ENCODE data around the gene CLDN4. TPM values are rescaled to one million over a fixed set of nuclear protein-coding genes. Genes with fewer than 3 reads are reported as not detected.

Gene CLDN4
- polyA plus RNA-seq, 1 of the 3 experiments (the other 2 are of a cell fraction), result 5.9 TPM

DNA sequence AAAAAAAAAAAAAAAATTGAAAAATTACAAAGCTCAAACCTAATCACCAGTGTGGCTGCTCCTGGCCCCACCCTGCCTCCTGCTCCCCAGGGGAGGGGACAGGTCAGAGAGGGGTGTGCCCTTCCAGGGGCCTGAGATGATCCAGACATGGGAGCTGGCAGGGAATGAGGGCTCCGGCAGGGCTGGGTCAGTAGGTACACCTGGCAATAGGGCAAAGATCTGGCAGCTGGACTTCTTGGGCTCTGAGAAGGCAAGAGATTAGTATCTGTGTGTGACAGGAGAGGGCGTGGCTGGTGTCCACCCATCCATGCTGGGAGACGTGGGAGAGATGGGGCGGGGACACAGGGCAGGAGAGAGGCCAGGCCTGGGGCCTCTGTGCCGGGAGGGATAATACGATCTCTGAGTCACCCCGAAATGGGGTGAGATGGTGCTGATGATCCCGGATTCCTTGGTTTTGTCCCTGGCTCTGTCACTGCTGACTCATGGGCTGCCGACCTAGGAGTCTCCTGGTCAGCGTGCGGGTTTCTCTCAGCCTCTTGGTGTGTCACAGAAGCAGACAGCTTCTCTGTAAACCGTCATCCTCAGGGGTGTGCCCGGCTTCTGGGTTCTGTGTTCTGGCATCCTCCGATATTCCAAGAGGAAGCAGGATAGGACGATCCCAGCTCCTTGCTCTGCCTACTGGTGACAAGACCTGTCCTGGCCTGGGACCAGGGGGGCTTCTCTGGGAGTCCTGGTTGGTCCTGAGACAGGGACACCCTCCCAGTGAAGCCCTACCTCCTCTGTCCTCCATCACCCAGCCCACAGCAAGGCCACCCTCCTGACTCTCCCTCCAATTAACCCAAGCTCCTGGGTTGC, 8.2 kb upstream of the CLDN4 start (continued):
- TF ChIP-seq EZH2phosphoT487 (IDR thresholded peaks at IDR 0.05; ENCODE audit: borderline replicate concordance, low read depth) (no peak), YY1 (IDR thresholded peaks at IDR 0.05; ENCODE audit: low read depth) (no peak), POLR2AphosphoS5 (IDR thresholded peaks at IDR 0.05; ENCODE audit: low read depth, low read length) (peak; percentile 84; the same call in 1 of the 2 replicates), RAD21 (IDR thresholded peaks at IDR 0.05; ENCODE audit: low read length) (no peak), RXRA (IDR thresholded peaks at IDR 0.05; ENCODE audit: borderline replicate concordance, low read depth) (peak; percentile 96; the same call in 1 of the 2 replicates), FOXM1 (IDR thresholded peaks at IDR 0.05; ENCODE audit: low read depth) (peak; percentile 78; the same call in 1 of the 2 replicates), RFX5 (IDR thresholded peaks at IDR 0.05; ENCODE audit: low read length) (no peak)
- TF ChIP-seq, protein P1, sequence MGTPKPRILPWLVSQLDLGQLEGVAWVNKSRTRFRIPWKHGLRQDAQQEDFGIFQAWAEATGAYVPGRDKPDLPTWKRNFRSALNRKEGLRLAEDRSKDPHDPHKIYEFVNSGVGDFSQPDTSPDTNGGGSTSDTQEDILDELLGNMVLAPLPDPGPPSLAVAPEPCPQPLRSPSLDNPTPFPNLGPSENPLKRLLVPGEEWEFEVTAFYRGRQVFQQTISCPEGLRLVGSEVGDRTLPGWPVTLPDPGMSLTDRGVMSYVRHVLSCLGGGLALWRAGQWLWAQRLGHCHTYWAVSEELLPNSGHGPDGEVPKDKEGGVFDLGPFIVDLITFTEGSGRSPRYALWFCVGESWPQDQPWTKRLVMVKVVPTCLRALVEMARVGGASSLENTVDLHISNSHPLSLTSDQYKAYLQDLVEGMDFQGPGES (IDR thresholded peaks at IDR 0.05; ENCODE audit: low read depth, low read length), result no peak
- TF ChIP-seq, protein P2, sequence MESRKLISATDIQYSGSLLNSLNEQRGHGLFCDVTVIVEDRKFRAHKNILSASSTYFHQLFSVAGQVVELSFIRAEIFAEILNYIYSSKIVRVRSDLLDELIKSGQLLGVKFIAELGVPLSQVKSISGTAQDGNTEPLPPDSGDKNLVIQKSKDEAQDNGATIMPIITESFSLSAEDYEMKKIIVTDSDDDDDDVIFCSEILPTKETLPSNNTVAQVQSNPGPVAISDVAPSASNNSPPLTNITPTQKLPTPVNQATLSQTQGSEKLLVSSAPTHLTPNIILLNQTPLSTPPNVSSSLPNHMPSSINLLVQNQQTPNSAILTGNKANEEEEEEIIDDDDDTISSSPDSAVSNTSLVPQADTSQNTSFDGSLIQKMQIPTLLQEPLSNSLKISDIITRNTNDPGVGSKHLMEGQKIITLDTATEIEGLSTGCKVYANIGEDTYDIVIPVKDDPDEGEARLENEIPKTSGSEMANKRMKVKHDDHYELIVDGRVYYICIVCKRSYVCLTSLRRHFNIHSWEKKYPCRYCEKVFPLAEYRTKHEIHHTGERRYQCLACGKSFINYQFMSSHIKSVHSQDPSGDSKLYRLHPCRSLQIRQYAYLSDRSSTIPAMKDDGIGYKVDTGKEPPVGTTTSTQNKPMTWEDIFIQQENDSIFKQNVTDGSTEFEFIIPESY (IDR thresholded peaks at IDR 0.05; ENCODE audit: borderline replicate concordance, low read depth), result peak; percentile 85

DNA sequence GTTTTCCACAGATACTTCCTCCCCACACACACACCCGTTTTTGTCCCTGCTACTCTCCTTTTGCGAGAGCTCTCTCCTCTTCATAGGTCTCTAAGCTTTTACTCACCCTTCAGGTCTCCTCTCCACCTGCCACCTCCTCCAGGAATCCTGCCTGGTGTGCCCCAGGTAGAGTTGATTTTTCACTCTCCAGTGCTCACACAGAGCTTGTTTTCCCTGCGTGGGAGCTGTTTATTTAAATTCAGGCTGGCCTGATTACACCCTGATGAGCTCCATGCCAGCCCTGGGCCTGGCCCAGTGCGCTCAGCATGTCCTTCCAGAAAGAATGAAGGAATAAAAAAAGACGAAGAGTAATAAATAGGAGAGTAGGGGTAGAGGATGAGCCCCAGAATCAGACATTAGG, 7.5 kb upstream of the CLDN4 start:
- Histone ChIP-seq H3K4me2 (peak overlapping the region; percentile 65), H3K36me3 (replicated peaks in 1 of 2; ENCODE audit: control insufficient read depth in 1 of 2, insufficient read depth in 2 of 2, low read length in 1 of 2) (no peaks in the 10 kb centered on the region), H3K4me1 (ENCODE audit: control insufficient read depth in 1 of 2, insufficient read depth in 2 of 2, low read depth in 1 of 2, low read length in 1 of 2) (peaks cover 12 to 29% of the 10 kb centered on the region in 2 experiments), H3F3A (replicated peaks; ENCODE audit: insufficient read depth) (peaks cover 35% of the 10 kb centered on the region), H3K79me2 (ENCODE audit: insufficient read depth) (no peaks in the 10 kb centered on the region), H4K20me1 (ENCODE audit: insufficient read depth) (no peaks in the 10 kb centered on the region), H3K27ac (ENCODE audit: low read depth in 2 of 2, low read length in 1 of 2) (peak overlapping the region in 1 of 2 experiments; percentile 93; a peak in 2 of 4 replicates), H2AFZ (ENCODE audit: low read depth) (peak overlapping the region; percentile 20), H3K9ac (peak overlapping the region; percentile 55; the same call in 1 of the 2 replicates), H3K27me3 (ENCODE audit: insufficient read depth) (no peaks in the 10 kb centered on the region), H3K9me2 (no peaks in the 10 kb centered on the region), H3K4me3 (ENCODE audit: low read depth in 2 of 2, low read length in 1 of 2) (no peak overlapping the region), H3K9me3 (no peaks in the 10 kb centered on the region)
- no peak for DNase-seq
- CTCF ChIA-PET, result interaction anchor here (1.3 to 5.7 kb wide), 6 partner anchors 11 to 89 kb away, joined by 3 to 36 read pairs (median 6); partner anchors contain the start of gene ABHD11
- TF ChIP-seq FOXM1 (IDR thresholded peaks at IDR 0.05; ENCODE audit: low read depth), result no peak
- no peak for TF ChIP-seq RXRA (IDR thresholded peaks at IDR 0.05; ENCODE audit: borderline replicate concordance, low read depth)
- no peak for TF ChIP-seq RFX5 (IDR thresholded peaks at IDR 0.05; ENCODE audit: low read length)
- TF ChIP-seq, protein P3, sequence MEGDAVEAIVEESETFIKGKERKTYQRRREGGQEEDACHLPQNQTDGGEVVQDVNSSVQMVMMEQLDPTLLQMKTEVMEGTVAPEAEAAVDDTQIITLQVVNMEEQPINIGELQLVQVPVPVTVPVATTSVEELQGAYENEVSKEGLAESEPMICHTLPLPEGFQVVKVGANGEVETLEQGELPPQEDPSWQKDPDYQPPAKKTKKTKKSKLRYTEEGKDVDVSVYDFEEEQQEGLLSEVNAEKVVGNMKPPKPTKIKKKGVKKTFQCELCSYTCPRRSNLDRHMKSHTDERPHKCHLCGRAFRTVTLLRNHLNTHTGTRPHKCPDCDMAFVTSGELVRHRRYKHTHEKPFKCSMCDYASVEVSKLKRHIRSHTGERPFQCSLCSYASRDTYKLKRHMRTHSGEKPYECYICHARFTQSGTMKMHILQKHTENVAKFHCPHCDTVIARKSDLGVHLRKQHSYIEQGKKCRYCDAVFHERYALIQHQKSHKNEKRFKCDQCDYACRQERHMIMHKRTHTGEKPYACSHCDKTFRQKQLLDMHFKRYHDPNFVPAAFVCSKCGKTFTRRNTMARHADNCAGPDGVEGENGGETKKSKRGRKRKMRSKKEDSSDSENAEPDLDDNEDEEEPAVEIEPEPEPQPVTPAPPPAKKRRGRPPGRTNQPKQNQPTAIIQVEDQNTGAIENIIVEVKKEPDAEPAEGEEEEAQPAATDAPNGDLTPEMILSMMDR (IDR thresholded peaks at IDR 0.05), result no peak
- TF ChIP-seq GATA2 (CRISPR knock-in tag; IDR thresholded peaks at IDR 0.05), result no peak
- TF ChIP-seq, protein P4, sequence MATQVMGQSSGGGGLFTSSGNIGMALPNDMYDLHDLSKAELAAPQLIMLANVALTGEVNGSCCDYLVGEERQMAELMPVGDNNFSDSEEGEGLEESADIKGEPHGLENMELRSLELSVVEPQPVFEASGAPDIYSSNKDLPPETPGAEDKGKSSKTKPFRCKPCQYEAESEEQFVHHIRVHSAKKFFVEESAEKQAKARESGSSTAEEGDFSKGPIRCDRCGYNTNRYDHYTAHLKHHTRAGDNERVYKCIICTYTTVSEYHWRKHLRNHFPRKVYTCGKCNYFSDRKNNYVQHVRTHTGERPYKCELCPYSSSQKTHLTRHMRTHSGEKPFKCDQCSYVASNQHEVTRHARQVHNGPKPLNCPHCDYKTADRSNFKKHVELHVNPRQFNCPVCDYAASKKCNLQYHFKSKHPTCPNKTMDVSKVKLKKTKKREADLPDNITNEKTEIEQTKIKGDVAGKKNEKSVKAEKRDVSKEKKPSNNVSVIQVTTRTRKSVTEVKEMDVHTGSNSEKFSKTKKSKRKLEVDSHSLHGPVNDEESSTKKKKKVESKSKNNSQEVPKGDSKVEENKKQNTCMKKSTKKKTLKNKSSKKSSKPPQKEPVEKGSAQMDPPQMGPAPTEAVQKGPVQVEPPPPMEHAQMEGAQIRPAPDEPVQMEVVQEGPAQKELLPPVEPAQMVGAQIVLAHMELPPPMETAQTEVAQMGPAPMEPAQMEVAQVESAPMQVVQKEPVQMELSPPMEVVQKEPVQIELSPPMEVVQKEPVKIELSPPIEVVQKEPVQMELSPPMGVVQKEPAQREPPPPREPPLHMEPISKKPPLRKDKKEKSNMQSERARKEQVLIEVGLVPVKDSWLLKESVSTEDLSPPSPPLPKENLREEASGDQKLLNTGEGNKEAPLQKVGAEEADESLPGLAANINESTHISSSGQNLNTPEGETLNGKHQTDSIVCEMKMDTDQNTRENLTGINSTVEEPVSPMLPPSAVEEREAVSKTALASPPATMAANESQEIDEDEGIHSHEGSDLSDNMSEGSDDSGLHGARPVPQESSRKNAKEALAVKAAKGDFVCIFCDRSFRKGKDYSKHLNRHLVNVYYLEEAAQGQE (IDR thresholded peaks at IDR 0.05; ENCODE audit: low read depth, low read length), result no peak
- TF ChIP-seq FOXJ3 (CRISPR knock-in tag; IDR thresholded peaks at IDR 0.05), result no peak
- 84% methylated on average over 5 of the region's 5 CpGs for WGBS (ENCODE audit: low lambda C conversion rate)
- POLR2A ChIA-PET, result interaction anchor here (1.5 kb wide), 1 partner anchor 10 kb away, joined by 3 read pairs; no protein-coding TSS in a partner anchor
